AG04449 (cell line): ENCODE results near the gene NOL3.

Experiments used
- CTCF ChIA-PET: fragments of 350-600 bp; formaldehyde crosslinking; extraction: SDS; loops from one replicate; lab custom pipeline; 2021; ENCODE audit warnings: antibody characterized with exemption; lab: Yijun Ruan, JAX
- POLR2A ChIA-PET: fragments of 400-600, 350-600 bp; formaldehyde crosslinking; extraction: SDS; loops from one replicate; lab custom pipeline; 2020; ENCODE audit warnings: antibody characterized with exemption, inconsistent platforms; lab: Yijun Ruan, JAX
- DNase-seq: peaks from one replicate; pipeline ENCODE4 v3.0.0-alpha.2; 2010; ENCODE audit warnings: low read depth, low spot score
- H3K4me3 ChIP-seq: 2 replicates; pipeline ENCODE4 v1.5.1; 2011; ENCODE audit warnings: low read depth, mild to moderate bottlenecking, control low read depth, low read length
- CTCF ChIP-seq: IDR thresholded peaks from one replicate; pipeline ENCODE4 v1.5.1; 2011; ENCODE audit warnings: mild to moderate bottlenecking, moderate library complexity, low read length, control low read depth, inconsistent platforms; ENCODE audit not compliant: insufficient read depth; ENCODE audit errors: missing control alignments

NOL3 gene

GRCh38 chr16:67215706-67216105, 45.4 kb downstream of the NOL3 start:
- H3K4me3 ChIP-seq, result no peak overlapping the region
- ChIA-PET CTCF (interaction anchor here (10.5 kb wide), 1 partner anchor 19 kb away, joined by 83 read pairs; the partner anchor contains the start of genes E2F4 and ELMO3), POLR2A (no interaction called here)
- TF ChIP-seq CTCF, result no peak
- DNase-seq, result no peak

GRCh38 chr16:67216612-67217490, 46.5 kb downstream of the NOL3 start:
- TF ChIP-seq CTCF, result no peak
- DNase-seq, result no peak
- CTCF ChIA-PET, result no interaction called here
- POLR2A ChIA-PET, result interaction anchor here (0.9 kb wide), 1 partner anchor 9 kb away, joined by 3 read pairs; no protein-coding TSS in a partner anchor
- no peak overlapping the region for H3K4me3 ChIP-seq

- no peak overlapping the region for H3K4me3 ChIP-seq
- POLR2A ChIA-PET, result interaction anchor here (0.6 to 1.3 kb wide), 3 partner anchors 14 to 22 kb away, joined by 3 to 4 read pairs (median 3); no protein-coding TSS in a partner anchor
- TF ChIP-seq CTCF, result no peak
- no peak for DNase-seq
- CTCF ChIA-PET, result interaction anchor here (1.0 to 1.5 kb wide), 4 partner anchors 11 to 36 kb away, joined by 3 to 5 read pairs (median 3); partner anchors contain the start of gene ELMO3
These were observed 53.7 kb downstream of the NOL3 start for GRCh38 chr16:67223992-67224391.
